A673 (cell line): Measurements from ENCODE around the gene TMPRSS13.

Experiments
- CTCF ChIP-seq: fragments of 300-800, 200-600 bp; sonication (generic); conservative IDR thresholded peaks from 2 replicates; pipeline ENCODE4 v1.5.1; 2017; ENCODE audit warnings: low read depth, mild to moderate bottlenecking, antibody characterized with exemption, low read length, moderate library complexity, mixed read lengths
- EZH2 ChIP-seq: fragments of 200-600 bp; sonication (generic); IDR thresholded peaks from 2 replicates; pipeline ENCODE4 v1.6.1; 2017; ENCODE audit warnings: borderline replicate concordance, low read depth, mild to moderate bottlenecking, mixed read lengths, antibody characterized with exemption, low read length; ENCODE audit not compliant: poor library complexity, severe bottlenecking

GRCh38 chr11:117921456-117921855, 7.7 kb downstream of the TMPRSS13 start:
- TF ChIP-seq CTCF (no peak), EZH2 (no peak)
